Retinal pigment epithelial cell (primary cell): ENCODE results near the gene PTCRA.

Experiments
- DNase-seq: peaks from one replicate; pipeline ENCODE4 v3.0.0-alpha.2; 2010; ENCODE audit warnings: low read depth
- H3K4me3 ChIP-seq: 2 replicates; pipeline ENCODE4 v1.5.1; 2011; ENCODE audit warnings: mild to moderate bottlenecking, low read length, control low read depth, moderate library complexity
- TF ChIP-seq, protein P1 (sequence below): conservative IDR thresholded peaks from 2 replicates; pipeline ENCODE4 v1.5.1; 2011; ENCODE audit warnings: low read depth, low read length, control low read depth, inconsistent platforms

PTCRA gene

GRCh38 chr6:42974919-42975505 is 59.2 kb downstream of the PTCRA start:
- TF ChIP-seq, protein P1, sequence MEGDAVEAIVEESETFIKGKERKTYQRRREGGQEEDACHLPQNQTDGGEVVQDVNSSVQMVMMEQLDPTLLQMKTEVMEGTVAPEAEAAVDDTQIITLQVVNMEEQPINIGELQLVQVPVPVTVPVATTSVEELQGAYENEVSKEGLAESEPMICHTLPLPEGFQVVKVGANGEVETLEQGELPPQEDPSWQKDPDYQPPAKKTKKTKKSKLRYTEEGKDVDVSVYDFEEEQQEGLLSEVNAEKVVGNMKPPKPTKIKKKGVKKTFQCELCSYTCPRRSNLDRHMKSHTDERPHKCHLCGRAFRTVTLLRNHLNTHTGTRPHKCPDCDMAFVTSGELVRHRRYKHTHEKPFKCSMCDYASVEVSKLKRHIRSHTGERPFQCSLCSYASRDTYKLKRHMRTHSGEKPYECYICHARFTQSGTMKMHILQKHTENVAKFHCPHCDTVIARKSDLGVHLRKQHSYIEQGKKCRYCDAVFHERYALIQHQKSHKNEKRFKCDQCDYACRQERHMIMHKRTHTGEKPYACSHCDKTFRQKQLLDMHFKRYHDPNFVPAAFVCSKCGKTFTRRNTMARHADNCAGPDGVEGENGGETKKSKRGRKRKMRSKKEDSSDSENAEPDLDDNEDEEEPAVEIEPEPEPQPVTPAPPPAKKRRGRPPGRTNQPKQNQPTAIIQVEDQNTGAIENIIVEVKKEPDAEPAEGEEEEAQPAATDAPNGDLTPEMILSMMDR = no peak
- DNase-seq = no peak
- H3K4me3 ChIP-seq = no peak overlapping the region
